ENCODE results near the gene KIF4A.
"Not testable (repeated sequence)": the region's sequence is repeated elsewhere in the genome, so short reads cannot be mapped to it uniquely, and the experiment has no call there.

Gene KIF4A, protein sequence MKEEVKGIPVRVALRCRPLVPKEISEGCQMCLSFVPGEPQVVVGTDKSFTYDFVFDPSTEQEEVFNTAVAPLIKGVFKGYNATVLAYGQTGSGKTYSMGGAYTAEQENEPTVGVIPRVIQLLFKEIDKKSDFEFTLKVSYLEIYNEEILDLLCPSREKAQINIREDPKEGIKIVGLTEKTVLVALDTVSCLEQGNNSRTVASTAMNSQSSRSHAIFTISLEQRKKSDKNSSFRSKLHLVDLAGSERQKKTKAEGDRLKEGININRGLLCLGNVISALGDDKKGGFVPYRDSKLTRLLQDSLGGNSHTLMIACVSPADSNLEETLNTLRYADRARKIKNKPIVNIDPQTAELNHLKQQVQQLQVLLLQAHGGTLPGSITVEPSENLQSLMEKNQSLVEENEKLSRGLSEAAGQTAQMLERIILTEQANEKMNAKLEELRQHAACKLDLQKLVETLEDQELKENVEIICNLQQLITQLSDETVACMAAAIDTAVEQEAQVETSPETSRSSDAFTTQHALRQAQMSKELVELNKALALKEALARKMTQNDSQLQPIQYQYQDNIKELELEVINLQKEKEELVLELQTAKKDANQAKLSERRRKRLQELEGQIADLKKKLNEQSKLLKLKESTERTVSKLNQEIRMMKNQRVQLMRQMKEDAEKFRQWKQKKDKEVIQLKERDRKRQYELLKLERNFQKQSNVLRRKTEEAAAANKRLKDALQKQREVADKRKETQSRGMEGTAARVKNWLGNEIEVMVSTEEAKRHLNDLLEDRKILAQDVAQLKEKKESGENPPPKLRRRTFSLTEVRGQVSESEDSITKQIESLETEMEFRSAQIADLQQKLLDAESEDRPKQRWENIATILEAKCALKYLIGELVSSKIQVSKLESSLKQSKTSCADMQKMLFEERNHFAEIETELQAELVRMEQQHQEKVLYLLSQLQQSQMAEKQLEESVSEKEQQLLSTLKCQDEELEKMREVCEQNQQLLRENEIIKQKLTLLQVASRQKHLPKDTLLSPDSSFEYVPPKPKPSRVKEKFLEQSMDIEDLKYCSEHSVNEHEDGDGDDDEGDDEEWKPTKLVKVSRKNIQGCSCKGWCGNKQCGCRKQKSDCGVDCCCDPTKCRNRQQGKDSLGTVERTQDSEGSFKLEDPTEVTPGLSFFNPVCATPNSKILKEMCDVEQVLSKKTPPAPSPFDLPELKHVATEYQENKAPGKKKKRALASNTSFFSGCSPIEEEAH

DNA sequence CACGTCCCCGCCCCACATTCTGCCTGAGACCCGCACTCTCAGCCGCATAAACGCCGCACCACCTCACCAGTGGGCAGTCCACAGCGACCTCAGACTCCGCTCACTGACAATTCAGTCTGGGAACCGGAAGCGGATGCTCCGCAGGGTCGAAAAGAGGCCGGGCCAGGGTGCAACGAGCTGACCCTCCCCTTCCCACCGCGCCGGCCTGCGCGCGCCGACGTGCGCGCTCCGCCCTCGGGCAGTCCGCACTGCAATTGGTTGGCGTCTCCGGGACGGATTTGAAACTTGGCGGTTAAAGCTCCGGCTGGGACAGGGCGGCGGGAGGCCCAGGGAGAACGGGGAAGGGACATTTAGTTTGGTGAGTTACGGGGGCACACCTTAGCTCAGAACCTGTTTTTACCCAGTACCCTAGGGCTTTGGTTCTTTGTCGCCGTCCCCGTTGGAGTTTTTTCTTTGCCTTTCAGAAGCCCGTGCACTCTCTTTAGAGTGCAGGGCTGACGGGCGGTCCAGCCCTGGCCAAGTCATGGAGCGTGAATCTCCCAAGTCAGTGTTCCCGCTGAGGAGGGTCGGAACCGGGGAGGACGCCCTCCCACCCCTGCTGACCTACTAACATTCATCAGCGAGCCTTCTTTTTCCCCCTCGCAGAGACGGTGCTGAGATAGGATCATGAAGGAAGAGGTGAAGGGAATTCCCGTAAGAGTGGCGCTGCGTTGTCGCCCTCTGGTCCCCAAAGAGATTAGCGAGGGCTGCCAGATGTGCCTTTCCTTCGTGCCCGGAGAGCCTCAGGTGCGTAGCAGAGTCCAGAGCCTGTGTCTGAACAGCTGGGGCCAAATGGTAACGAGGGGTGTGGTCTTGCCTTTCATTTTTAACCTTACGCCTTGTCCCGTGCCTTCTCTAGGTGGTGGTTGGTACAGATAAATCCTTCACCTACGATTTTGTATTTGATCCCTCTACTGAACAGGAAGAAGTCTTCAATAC lies at the start of gene KIF4A, which contains the start of gene PDZD11:
Gene KIF4A, plus strand, starts transcription at position 312 of the 978 bp plus-strand sequence. Its CDS starts 355 bp downstream, at position 667.
Gene PDZD11, minus strand, starts transcription at position 135 of the 978 bp plus-strand sequence. CDS start 586 bp downstream, outside the sequence.
- DNase-seq (ENCODE audit: low read depth), result peak; percentile 85
- H3K4me3 ChIP-seq (ENCODE audit: low read depth, low read length), result peak within 1 kb of the TSS; percentile 80
- TF ChIP-seq, protein P1, sequence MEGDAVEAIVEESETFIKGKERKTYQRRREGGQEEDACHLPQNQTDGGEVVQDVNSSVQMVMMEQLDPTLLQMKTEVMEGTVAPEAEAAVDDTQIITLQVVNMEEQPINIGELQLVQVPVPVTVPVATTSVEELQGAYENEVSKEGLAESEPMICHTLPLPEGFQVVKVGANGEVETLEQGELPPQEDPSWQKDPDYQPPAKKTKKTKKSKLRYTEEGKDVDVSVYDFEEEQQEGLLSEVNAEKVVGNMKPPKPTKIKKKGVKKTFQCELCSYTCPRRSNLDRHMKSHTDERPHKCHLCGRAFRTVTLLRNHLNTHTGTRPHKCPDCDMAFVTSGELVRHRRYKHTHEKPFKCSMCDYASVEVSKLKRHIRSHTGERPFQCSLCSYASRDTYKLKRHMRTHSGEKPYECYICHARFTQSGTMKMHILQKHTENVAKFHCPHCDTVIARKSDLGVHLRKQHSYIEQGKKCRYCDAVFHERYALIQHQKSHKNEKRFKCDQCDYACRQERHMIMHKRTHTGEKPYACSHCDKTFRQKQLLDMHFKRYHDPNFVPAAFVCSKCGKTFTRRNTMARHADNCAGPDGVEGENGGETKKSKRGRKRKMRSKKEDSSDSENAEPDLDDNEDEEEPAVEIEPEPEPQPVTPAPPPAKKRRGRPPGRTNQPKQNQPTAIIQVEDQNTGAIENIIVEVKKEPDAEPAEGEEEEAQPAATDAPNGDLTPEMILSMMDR (conservative IDR thresholded peaks at IDR 0.05; ENCODE audit: low read depth, low read length), result no peak

DNA sequence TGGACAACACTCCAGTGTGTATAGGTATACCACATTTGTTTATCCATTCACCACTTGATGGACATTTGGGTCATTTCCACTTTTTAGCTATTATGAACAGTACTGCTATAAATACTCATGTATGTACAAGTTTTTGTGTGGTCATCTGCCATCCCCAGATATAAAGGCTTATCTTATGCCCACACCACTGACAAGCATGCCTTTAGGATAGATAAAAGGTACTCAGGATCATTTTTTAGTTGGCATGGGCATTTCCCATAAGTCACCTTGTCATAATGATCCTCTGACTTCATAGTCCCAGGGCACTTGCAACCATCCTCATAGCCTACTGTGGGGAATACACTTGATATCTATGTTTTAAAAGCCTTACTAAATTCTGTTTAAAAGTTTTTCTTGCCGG lies 49.2 kb upstream of the KIF4A start:
- TF ChIP-seq, protein P1 (conservative IDR thresholded peaks at IDR 0.05; ENCODE audit: low read depth, low read length), result no peak
- no peak overlapping the region for H3K4me3 ChIP-seq (ENCODE audit: low read depth, low read length)
- no peak for DNase-seq (ENCODE audit: low read depth)

GRCh38 chrX:70241501-70241900 lies 48.4 kb upstream of the KIF4A start:
- H3K4me3 ChIP-seq (ENCODE audit: low read depth, low read length), result no peak overlapping the region
- no peak for DNase-seq (ENCODE audit: low read depth)
- TF ChIP-seq, protein P1 (conservative IDR thresholded peaks at IDR 0.05; ENCODE audit: low read depth, low read length), result no peak

- not testable (repeated sequence) for DNase-seq (ENCODE audit: low read depth); H3K4me3 ChIP-seq (ENCODE audit: low read depth, low read length)
Observed at GRCh38 chrX:70243601-70244000, 46.3 kb upstream of the KIF4A start.

DNA sequence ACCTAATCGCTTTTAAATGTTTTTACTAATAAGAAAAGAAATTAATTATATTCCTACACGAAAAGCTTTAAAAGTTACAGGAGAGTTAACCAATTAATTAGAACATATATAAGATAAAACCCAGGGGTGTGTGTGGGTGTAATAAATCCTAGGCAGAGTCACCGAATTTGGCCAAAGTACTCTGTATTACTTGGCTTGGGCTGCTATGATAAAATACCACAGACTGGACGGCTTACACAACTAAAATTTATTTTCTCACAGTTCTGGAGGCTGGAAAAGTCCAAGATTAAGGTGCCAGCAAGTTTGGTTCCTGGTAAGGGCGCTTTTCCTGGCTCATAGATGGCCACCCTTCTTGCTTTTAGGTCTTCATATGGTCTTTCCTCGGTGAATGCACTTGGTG lies 45.0 kb upstream of the KIF4A start:
- TF ChIP-seq, protein P1 (conservative IDR thresholded peaks at IDR 0.05; ENCODE audit: low read depth, low read length), result no peak
- no peak overlapping the region for H3K4me3 ChIP-seq (ENCODE audit: low read depth, low read length)
- DNase-seq (ENCODE audit: low read depth), result no peak

DNA sequence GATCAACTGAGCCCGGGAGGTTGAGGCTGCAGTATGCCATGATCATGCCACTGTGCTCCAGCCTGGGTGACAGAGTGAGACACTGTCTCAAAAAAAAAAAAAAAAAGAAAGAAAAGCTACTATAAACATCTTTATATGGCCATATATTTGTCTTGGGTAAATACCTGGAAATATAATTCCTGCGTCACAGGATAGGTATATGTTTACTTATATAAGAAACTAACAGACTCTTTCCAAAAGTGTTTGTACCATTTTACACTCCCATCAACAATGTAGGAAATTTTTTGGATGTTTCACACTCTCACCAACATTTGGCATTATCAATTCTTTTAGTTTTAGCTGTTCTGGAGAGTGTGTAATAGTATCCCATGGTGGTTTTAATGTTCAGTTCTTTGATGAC lies 42.7 kb upstream of the KIF4A start:
- no peak overlapping the region for H3K4me3 ChIP-seq (ENCODE audit: low read depth, low read length)
- no peak for DNase-seq (ENCODE audit: low read depth)
- TF ChIP-seq, protein P1 (conservative IDR thresholded peaks at IDR 0.05; ENCODE audit: low read depth, low read length), result no peak
